HUES48 (cell line): ENCODE results near the gene CORO7.

Experiments used
- H3K27ac ChIP-seq: one replicate; pipeline ENCODE4 v1.7.0; 2013; ENCODE audit warnings: low read depth, low read length, inconsistent platforms
- H3K27me3 ChIP-seq: 2 replicates; pipeline ENCODE4 v1.6.1; 2013; ENCODE audit warnings: mild to moderate bottlenecking, low read length; ENCODE audit not compliant: control insufficient read depth, insufficient read depth
- H3K36me3 ChIP-seq: 2 replicates; pipeline ENCODE4 v1.6.1; 2013; ENCODE audit warnings: low read length; ENCODE audit not compliant: control insufficient read depth, insufficient read depth
- H3K4me1 ChIP-seq: 2 replicates; pipeline ENCODE4 v1.6.1; 2013; ENCODE audit warnings: mild to moderate bottlenecking, low read length; ENCODE audit not compliant: control insufficient read depth, insufficient read depth
- H3K4me3 ChIP-seq: 2 replicates; pipeline ENCODE4 v1.5.1; 2013; ENCODE audit warnings: mild to moderate bottlenecking, low read depth, low read length
- H3K9ac ChIP-seq: 2 replicates; pipeline ENCODE4 v1.6.1; 2013; ENCODE audit warnings: mild to moderate bottlenecking, low read depth, low read length, moderate library complexity
- H3K9me3 ChIP-seq: 2 replicates; pipeline ENCODE4 v1.6.1; 2013; ENCODE audit warnings: low read length; ENCODE audit not compliant: control insufficient read depth, insufficient read depth

The CORO7 gene

DNA sequence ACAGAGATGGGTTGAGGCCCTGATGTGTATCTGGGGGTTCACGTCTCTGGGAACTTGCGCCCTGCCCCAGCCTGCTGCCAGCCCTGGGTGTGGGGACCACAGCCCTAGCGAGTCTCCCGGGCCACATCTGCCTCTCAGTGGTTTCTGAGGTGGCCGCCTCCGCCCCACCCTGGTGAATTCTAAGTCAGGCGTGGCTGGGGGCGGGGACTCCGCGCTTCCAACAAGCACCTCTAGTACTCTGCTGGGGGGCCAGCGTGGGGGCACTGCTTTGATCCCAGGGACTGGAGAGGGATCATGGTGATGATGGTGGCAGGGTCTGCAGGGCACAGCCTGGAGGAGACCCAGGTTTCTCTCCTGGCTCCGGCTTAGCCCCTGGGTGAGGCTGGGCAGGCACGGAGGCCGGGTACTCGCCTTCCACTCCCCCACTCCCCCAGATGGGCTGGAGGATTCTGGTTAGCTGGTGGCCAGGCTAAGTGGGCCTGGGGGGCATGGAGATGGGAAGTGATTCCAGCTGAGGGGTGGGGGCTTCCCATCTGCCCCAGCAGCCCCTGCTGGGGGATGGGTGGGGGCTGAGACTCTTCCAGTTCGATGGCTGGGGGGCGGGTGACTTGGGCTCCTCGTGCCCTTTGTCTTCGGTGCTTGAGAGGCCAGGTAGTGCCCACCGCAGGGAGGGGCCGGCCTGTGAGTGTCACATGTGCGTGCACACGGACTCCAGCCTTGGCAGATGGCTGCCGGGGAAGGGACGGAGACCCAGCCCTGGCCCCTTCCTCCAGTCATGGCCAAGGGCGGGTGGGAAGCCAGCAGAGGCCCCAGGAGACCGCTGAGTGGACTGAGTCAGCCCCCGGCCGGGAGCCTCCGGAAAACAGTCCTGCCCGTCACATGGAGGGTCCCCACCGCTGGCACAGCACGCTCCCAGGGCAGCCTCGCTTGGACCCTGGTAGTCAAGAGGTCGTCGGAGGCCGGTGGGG is 96.7 kb downstream of the CORO7 start:
- Histone ChIP-seq H3K4me3 (no peak overlapping the region), H3K36me3 (no peaks in the 10 kb centered on the region), H3K27ac (no peak overlapping the region), H3K9me3 (no peaks in the 10 kb centered on the region), H3K9ac (no peak overlapping the region), H3K27me3 (peaks cover 4% of the 10 kb centered on the region), H3K4me1 (peaks cover 42% of the 10 kb centered on the region)

DNA sequence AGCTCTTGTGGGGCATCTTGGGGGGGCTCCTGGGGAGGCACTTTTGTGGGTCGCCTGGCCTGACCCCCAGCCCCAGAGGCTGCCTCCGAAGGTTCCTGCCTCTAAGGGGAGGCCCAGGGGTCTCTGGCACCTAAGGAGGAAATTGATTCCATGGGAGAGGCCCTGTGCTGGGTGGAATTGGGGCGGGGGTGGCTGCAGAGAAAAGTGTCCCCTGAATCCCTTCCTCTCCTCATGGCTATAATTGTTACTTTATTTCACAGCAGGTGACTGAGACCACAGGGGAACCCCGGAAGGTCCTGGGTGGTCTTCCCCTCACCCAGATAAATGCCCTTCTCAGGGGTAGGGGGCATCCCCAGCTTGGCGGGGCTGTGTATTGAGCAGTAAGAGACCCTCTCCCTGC is 97.4 kb downstream of the CORO7 start:
- no peak overlapping the region for H3K4me3 ChIP-seq
- no peak overlapping the region for H3K27ac ChIP-seq
- no peak overlapping the region for H3K9ac ChIP-seq
- peaks cover 38% of the 10 kb centered on the region for H3K4me1 ChIP-seq
- peaks cover 12% of the 10 kb centered on the region for H3K27me3 ChIP-seq
- no peaks in the 10 kb centered on the region for H3K36me3 ChIP-seq
- H3K9me3 ChIP-seq = no peaks in the 10 kb centered on the region

DNA sequence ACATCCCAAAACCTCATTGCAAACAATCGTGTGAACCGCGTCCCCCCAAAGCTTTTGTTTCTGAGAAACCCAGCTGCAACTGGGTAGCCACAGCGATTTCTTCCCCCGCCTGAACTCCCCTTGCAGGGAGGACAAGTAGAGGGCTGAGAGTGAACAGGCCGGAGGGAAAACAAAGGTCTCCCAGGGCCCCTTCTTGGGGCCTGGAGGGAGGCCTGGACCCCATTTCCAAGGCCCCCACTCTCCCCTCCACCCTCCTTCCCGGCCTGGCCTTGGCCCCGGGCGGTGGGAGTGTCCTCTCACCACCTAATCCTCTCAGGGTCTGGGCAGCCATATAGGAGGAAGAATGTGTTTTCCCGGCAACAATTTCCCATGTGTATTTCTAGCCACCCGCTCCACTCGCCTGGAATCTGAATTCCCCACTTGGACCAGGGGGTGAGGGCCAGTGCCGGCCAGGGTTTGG is 97.9 kb downstream of the CORO7 start:
- Histone ChIP-seq H3K27me3 (peaks cover 13% of the 10 kb centered on the region), H3K36me3 (no peaks in the 10 kb centered on the region), H3K9ac (no peak overlapping the region), H3K9me3 (no peaks in the 10 kb centered on the region), H3K4me3 (no peak overlapping the region), H3K27ac (peak overlapping the region; percentile 37), H3K4me1 (peaks cover 33% of the 10 kb centered on the region)

DNA sequence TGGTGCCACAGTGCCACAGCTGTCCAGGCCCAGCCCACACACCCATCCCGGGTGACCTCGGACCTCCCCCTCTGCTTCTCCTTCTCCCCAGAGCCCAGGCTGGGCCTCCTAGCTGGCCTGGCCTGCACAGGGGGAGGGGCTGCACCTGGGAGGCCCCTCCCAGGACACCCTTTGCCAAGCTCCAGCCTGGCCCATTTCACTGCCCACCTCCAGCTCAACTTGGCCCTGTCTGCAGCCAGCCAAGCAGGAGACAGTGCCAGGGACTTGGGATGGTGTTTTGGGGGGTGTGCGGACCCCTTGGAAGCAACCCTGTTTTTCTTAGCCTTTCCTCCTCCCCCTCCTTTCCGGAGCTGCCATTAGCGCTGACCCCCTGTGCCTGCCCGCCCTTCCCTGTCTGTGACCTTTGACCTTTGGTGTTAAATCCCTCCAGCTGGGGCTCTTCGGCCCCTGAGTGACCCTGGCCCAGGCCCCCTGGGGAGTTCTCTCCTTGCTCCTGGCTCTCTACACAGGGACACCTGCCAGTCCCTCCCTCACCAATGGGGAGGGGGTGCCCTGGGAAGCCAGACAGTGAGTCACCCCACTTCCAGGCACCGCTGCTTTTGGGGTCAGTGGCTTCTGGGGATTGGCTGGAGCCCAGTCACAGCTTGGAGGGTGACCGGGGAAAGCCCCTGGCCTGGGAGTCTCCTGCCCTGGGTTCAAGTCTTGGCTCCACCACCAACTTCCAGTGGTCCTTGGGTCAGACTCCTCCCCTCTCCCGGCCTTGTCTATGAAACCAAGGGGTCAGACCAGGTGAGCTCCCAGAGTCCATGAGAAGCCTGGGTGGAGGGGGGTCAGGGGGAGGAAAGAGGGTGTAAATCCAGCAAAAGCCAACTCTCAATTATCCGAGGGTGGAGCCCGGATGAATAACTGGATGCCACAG is 98.6 kb downstream of the CORO7 start:
- no peaks in the 10 kb centered on the region for H3K9me3 ChIP-seq
- no peak overlapping the region for H3K9ac ChIP-seq
- no peak overlapping the region for H3K4me3 ChIP-seq
- H3K4me1 ChIP-seq = peaks cover 32% of the 10 kb centered on the region
- no peaks in the 10 kb centered on the region for H3K36me3 ChIP-seq
- peaks cover 16% of the 10 kb centered on the region for H3K27me3 ChIP-seq
- H3K27ac ChIP-seq = peak overlapping the region; percentile 37

DNA sequence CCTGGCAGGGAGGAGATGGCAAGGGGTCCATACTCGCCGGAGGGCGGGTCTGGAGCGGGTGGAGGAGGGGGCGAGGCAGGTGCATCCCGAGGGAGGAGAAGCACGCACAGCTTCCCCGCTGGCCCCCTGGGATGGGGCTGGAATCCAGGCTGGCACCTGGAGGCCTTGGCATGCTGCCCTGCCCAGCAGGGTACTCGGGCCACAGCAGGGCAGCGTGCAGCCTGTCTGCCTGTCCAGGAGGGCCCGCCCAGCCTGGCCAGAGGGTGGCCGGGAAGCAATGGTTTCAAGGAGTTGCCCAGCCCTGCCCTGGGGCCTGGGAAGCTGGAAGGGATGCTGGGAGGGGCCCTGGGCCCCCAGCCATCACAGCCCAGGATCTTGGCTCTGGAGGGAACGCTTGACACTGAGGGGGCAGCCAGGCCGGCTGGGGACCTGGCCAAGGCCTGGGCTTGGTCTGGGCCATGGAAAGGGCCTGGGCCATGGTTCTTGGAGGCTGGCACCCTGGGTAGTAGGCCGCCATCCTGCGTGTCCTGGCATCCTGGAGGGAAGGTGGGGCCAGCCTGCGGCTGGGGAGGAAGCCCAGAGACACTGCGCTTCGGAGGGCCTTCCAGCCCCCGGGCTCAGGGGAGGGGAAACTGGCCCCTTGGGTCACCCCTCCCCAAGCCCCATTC is 99.4 kb downstream of the CORO7 start:
- Histone ChIP-seq H3K4me3 (peak overlapping the region; percentile 79), H3K9ac (no peak overlapping the region), H3K27me3 (peaks cover 16% of the 10 kb centered on the region)

DNA sequence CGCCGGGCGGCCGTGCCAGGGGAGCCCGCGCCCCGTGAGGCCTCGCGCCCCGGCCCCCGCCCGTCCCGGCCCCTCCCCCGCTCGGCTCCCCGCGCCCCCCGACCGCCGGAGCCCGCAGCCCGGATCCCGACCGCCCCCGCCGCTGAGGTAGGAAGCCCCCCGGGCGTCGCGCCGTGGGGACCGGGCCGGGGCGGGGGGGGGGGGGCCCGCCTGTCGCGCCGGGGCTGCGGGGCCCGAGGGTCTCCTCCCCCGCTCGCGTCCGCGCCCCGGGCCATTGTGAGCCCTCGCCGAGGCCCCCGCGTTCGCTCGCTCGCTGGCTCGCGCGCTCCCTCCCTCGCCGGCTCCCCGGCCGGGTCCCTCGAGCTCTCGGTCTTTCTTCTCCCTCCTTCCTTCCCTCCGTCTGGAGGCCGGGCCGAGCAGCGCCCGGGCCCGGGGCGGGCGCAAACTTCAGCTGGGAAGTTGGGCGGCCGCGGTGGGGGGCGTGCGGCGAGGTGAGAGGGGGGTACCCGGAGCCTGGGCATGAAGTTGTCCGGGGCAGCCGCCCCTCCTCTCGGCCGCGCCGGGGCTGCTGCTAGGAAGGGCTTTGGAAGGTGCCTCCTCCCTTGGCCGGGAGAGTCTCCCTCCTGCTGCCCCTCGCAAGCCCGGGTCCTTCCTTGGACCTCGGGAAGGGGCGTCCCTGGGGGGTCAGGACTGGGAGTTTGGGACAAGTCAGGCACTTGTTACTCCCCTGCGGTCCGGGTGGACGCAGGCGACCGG is 100.1 kb downstream of the CORO7 start:
- H3K36me3 ChIP-seq = no peaks in the 10 kb centered on the region
- no peak overlapping the region for H3K9ac ChIP-seq
- H3K4me3 ChIP-seq = peak overlapping the region; percentile 79
- H3K27me3 ChIP-seq = peaks cover 16% of the 10 kb centered on the region
- H3K4me1 ChIP-seq = peaks cover 32% of the 10 kb centered on the region
- no peak overlapping the region for H3K27ac ChIP-seq
- no peaks in the 10 kb centered on the region for H3K9me3 ChIP-seq

More for the DNA sequence above, 99.4 kb downstream of the CORO7 start:
- Histone ChIP-seq H3K36me3 (no peaks in the 10 kb centered on the region), H3K4me1 (peaks cover 32% of the 10 kb centered on the region), H3K9me3 (no peaks in the 10 kb centered on the region), H3K27ac (no peak overlapping the region)

DNA sequence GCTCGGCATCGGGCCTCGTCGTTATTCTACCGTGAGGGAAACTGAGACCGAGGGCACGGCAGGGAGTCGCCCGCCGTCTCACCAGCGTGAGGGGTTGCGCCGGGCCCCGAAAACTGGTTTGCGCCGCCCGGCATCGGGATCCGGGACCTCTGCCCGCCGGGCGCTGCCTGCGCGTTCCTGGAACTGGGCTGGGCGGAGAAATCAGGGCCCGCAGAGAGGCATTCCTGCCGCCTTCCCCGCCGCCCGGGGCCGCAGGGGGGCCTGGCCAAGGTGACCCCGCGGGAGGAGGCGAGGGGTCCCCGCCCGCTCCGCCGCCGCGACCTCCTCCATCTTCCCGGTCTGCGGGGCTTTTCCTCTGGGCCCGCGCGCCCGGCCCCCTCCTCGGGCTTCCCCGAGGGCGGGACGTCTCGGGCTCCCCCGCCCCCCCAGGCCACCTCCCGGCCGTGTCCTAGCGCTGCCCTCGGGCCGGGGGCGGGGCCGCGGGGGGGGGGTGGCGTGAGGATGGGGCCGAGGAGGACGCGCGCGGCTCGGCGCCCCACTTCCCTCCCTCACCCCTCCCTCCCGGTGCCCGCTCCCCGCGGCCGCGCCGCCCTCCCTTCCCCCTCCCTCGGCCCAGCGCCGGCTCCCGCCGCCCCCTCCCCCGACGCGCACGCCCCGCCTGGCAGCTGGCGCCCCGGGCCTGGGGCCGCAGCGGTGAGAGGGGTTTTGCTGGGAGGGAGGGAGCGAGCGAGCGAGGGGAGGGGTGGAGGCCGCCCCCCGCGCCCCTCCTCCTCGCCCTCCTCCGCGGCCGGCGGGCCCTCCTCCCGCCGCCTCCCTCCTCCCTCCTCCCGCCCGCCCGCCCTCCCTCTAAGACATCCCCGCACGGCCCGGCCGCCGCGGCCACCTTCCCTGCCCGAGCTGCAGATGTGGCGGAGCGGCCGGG is 100.9 kb downstream of the CORO7 start, which contains the start of gene GLIS2:
Gene GLIS2 (plus strand): TSS at position 882 of the 922 bp plus-strand sequence. CDS start 16,214 bp downstream, outside the sequence.
- no peaks in the 10 kb centered on the region for H3K9me3 ChIP-seq
- no peaks in the 10 kb centered on the region for H3K36me3 ChIP-seq
- peak within 1 kb of the TSS; percentile 79 for H3K4me3 ChIP-seq
- peak within 1 kb of the TSS; percentile 50 for H3K27ac ChIP-seq
- H3K4me1 ChIP-seq = peaks cover 32% of the 10 kb centered on the region
- peak within 1 kb of the TSS; percentile 34; the same call in 1 of the 2 replicates for H3K9ac ChIP-seq
- H3K27me3 ChIP-seq = peaks cover 16% of the 10 kb centered on the region

DNA sequence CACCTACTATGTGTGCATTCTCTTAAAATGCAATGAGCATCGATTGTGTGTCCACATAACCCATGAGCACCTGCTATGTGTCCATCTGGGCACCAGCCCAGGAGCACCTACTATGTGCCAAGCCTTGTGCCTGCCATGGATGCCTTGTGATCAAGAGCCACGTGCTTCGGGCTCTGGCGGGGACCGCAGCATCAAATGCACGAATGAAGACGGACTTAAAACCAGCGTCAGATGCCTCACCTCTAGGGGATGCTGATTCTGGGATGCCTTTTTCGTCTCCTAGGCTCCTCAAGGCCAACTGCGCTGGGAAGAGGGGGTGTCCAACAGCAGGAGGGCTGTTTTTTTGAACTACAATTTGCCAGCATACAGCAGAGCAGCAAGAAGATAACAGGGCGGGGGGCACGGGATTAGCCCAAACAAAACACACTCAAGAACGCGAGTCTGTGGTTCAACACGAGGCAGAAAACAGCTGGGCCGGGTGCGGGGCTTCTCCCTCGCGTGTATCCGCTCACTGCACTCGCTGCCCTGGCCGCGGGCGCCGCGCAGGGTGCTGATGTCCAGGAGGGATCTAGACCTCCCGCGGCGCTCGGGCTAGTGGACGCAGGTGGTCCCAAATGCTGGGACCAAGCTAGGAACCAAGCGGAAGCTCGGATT is 101.7 kb downstream of the CORO7 start:
- Histone ChIP-seq H3K27me3 (peaks cover 16% of the 10 kb centered on the region), H3K36me3 (no peaks in the 10 kb centered on the region), H3K4me1 (peaks cover 36% of the 10 kb centered on the region), H3K9me3 (no peaks in the 10 kb centered on the region), H3K27ac (peak overlapping the region; percentile 50), H3K9ac (peak overlapping the region; percentile 34; the same call in 1 of the 2 replicates), H3K4me3 (peak overlapping the region; percentile 63)
